IMR-90 (cell line): Measurements from ENCODE around the gene MILR1. TPM values are rescaled to one million over a fixed set of nuclear protein-coding genes. Genes with fewer than 3 reads are reported as not detected.

Experiments used
- ATAC-seq: fragments of 200-7000 bp; cut with Tn5 transposase; 2 replicates; pipeline ENCODE4 v1.9.1; 2020; ENCODE audit warnings: low read depth, mild to moderate bottlenecking, moderate library complexity
- BruUV-seq: library from RNA; stranded (reverse); fragments of 400-500 nt; replicated peaks from 2 replicates; lab custom pipeline; 2021; lab: Mats Ljungman, UMichigan
- CTCF ChIA-PET: fragments of 300-600 bp; formaldehyde crosslinking; extraction: SDS; loops from one replicate; lab custom pipeline; 2021; ENCODE audit warnings: antibody characterized with exemption; lab: Yijun Ruan, JAX
- POLR2A ChIA-PET: fragments of 300-600 bp; sonication (Branson Sonifier 250); formaldehyde crosslinking; loops from one replicate; lab custom pipeline; 2022; ENCODE audit warnings: antibody characterized with exemption; ENCODE audit not compliant: unreplicated experiment; lab: Charles Lee
- DNase-seq: peaks from one replicate; pipeline ENCODE4 v3.0.0; 2013
- H2AFZ ChIP-seq: replicated peaks from 2 replicates; pipeline ENCODE3; 2013; ENCODE audit warnings: low read length, mild to moderate bottlenecking; ENCODE audit not compliant: poor library complexity
- H2AK5ac ChIP-seq: 2 replicates; pipeline ENCODE4 v1.6.1; 2013; ENCODE audit warnings: low read depth, low read length, inconsistent platforms
- H2AK9ac ChIP-seq: replicated peaks from 2 replicates; pipeline ENCODE3; 2013; ENCODE audit warnings: mild to moderate bottlenecking, low read depth, low read length, moderate library complexity; ENCODE audit not compliant: poor library complexity
- H2BK120ac ChIP-seq: 2 replicates; pipeline ENCODE4 v1.6.1; 2013; ENCODE audit warnings: low read depth, low read length, inconsistent platforms
- H2BK15ac ChIP-seq: 3 replicates; pipeline ENCODE4 v1.6.1; 2013; ENCODE audit warnings: low read depth, low read length, inconsistent platforms
- H2BK20ac ChIP-seq: 2 replicates; pipeline ENCODE4 v1.6.1; 2013; ENCODE audit warnings: low read depth, mild to moderate bottlenecking, inconsistent platforms, low read length, moderate library complexity
- H2BK5ac ChIP-seq: 2 replicates; pipeline ENCODE4 v1.6.1; 2013; ENCODE audit warnings: mild to moderate bottlenecking, low read depth, low read length, inconsistent platforms; ENCODE audit not compliant: poor library complexity, severe bottlenecking
- H3K14ac ChIP-seq: replicated peaks from 2 replicates; pipeline ENCODE4 v1.6.1; 2013; ENCODE audit warnings: low read depth, low read length, inconsistent platforms
- H3K18ac ChIP-seq: 2 replicates; pipeline ENCODE4 v1.6.1; 2013; ENCODE audit warnings: low read depth, low read length, control low read depth
- H3K23ac ChIP-seq: 2 replicates; pipeline ENCODE4 v1.6.1; 2013; ENCODE audit warnings: low read depth, low read length, inconsistent platforms
- H3K27ac ChIP-seq: 2 replicates; pipeline ENCODE4 v1.5.1; 2013; ENCODE audit warnings: mild to moderate bottlenecking, control low read depth, low read length; ENCODE audit not compliant: insufficient read depth
- H3K27me3 ChIP-seq: 2 replicates; pipeline ENCODE4 v1.6.1; 2013; ENCODE audit warnings: low read length; ENCODE audit not compliant: control insufficient read depth, insufficient read depth
- H3K36me3 ChIP-seq: 2 replicates; pipeline ENCODE4 v1.6.1; 2013; ENCODE audit warnings: low read length, mixed read lengths; ENCODE audit not compliant: control insufficient read depth, insufficient read depth
- H3K4ac ChIP-seq: 2 replicates; pipeline ENCODE4 v1.6.1; 2013; ENCODE audit warnings: low read depth, low read length, inconsistent platforms
- H3K4me1 ChIP-seq: 2 replicates; pipeline ENCODE4 v1.6.1; 2013; ENCODE audit warnings: low read length, mixed read lengths; ENCODE audit not compliant: control insufficient read depth, insufficient read depth
- H3K4me2 ChIP-seq: 2 replicates; pipeline ENCODE4 v1.6.1; 2013; ENCODE audit warnings: low read depth, mild to moderate bottlenecking, control low read depth, low read length, moderate library complexity
- H3K4me3 ChIP-seq: 2 replicates; pipeline ENCODE4 v1.5.1; 2013; ENCODE audit warnings: low read depth, mild to moderate bottlenecking, control low read depth, low read length, moderate library complexity; ENCODE audit not compliant: insufficient read depth
- H3K56ac ChIP-seq: 2 replicates; pipeline ENCODE4 v1.6.1; 2013; ENCODE audit warnings: low read length, inconsistent platforms; ENCODE audit not compliant: insufficient read depth; ENCODE audit errors: extremely low read depth
- H3K79me1 ChIP-seq, 2 experiments: 2 replicates each; pipeline ENCODE4 v1.6.1; 2013; ENCODE audit warnings: low read length in 2 of 2, inconsistent platforms in 1 of 2, low read depth in 1 of 2
- H3K9ac ChIP-seq: 2 replicates; pipeline ENCODE4 v1.6.1; 2013; ENCODE audit warnings: low read depth, low read length, control low read depth
- H3K9me1 ChIP-seq: 2 replicates; pipeline ENCODE4 v1.6.1; 2013; ENCODE audit warnings: low read length, inconsistent platforms; ENCODE audit not compliant: insufficient read depth
- H3K9me3 ChIP-seq: 2 replicates; pipeline ENCODE4 v1.6.1; 2013; ENCODE audit warnings: low read length; ENCODE audit not compliant: control insufficient read depth, insufficient read depth
- H4K20me1 ChIP-seq: 2 replicates; pipeline ENCODE4 v1.6.1; 2013; ENCODE audit warnings: low read length, inconsistent platforms; ENCODE audit not compliant: insufficient read depth
- H4K5ac ChIP-seq: 2 replicates; pipeline ENCODE4 v1.6.1; 2013; ENCODE audit warnings: mild to moderate bottlenecking, low read depth, low read length, control low read depth
- H4K8ac ChIP-seq, 2 experiments: 2 replicates each; pipeline ENCODE4 v1.6.1; 2013; ENCODE audit warnings: low read depth in 2 of 2, low read length in 2 of 2, control low read depth in 1 of 2, inconsistent platforms in 1 of 2
- H4K91ac ChIP-seq: 2 replicates; pipeline ENCODE4 v1.6.1; 2013; ENCODE audit warnings: low read depth, low read length, inconsistent platforms; ENCODE audit not compliant: insufficient read depth
- CHD1 ChIP-seq: IDR thresholded peaks from 2 replicates; pipeline ENCODE4 v1.6.1; 2012; ENCODE audit warnings: low read depth, low read length, improper control_type of control experiment
- ELK1 ChIP-seq: fragments of 150-350 bp; IDR thresholded peaks from 2 replicates; pipeline ENCODE4 v1.6.1; 2016; ENCODE audit warnings: low read depth, mild to moderate bottlenecking, low read length, moderate library complexity, borderline replicate concordance
- FOS ChIP-seq: fragments of 150-350 bp; IDR thresholded peaks from 2 replicates; pipeline ENCODE4 v1.6.1; 2016; ENCODE audit warnings: low read depth, low read length
- MAFK ChIP-seq: IDR thresholded peaks from 2 replicates; pipeline ENCODE4 v1.6.1; 2012; ENCODE audit warnings: low read depth, low read length, improper control_type of control experiment
- MAZ ChIP-seq: IDR thresholded peaks from 2 replicates; pipeline ENCODE4 v1.6.1; 2012; ENCODE audit warnings: low read depth, mild to moderate bottlenecking, low read length, improper control_type of control experiment, moderate library complexity, borderline replicate concordance
- MXI1 ChIP-seq: IDR thresholded peaks from 2 replicates; pipeline ENCODE4 v1.6.1; 2012; ENCODE audit warnings: low read depth, mild to moderate bottlenecking, low read length, moderate library complexity, borderline replicate concordance
- NFE2L2 ChIP-seq: fragments of 150-350 bp; IDR thresholded peaks from 2 replicates; pipeline ENCODE4 v1.6.1; 2016; ENCODE audit warnings: low read depth, mild to moderate bottlenecking, low read length
- RCOR1 ChIP-seq: IDR thresholded peaks from 2 replicates; pipeline ENCODE4 v1.6.1; 2012; ENCODE audit warnings: mild to moderate bottlenecking, low read length, improper control_type of control experiment; ENCODE audit not compliant: insufficient replicate concordance
- RFX5 ChIP-seq: IDR thresholded peaks from 2 replicates; pipeline ENCODE4 v1.8.0; 2012; ENCODE audit warnings: low read depth, mild to moderate bottlenecking, low read length, moderate library complexity
- SMC3 ChIP-seq: fragments of 150-350 bp; IDR thresholded peaks from 2 replicates; pipeline ENCODE4 v1.6.1; 2016; ENCODE audit warnings: low read depth, mild to moderate bottlenecking, antibody characterized with exemption, low read length, moderate library complexity
- WGBS, 2 experiments: methylation state at CpG; one replicate each; pipeline versions ENCODE4 v1.1.5 to v1.1.7; 2013; ENCODE audit warnings: missing lambda C conversion rate in 2 of 2; ENCODE audit not compliant: insufficient read length in 1 of 2; ENCODE audit errors: extremely low coverage in 2 of 2; 5-methylcytosine and 5-hydroxymethylcytosine counted together
- dilution Hi-C: fragments of 300-500 bp; cut with HindIII; formaldehyde crosslinking; loops from one replicate; pipeline ENCODE4 v1.14.3; 2018; ENCODE audit warnings: low sequenced_read_pairs; ENCODE audit not compliant: unreplicated experiment
- in situ Hi-C: fragments of 300-500 bp; cut with MboI; formaldehyde crosslinking; loops from 3 replicates; pipeline ENCODE4 v1.14.3; 2019; ENCODE audit warnings: low sequenced_read_pairs, inconsistent platforms, mixed read lengths
- intact Hi-C: fragments of 100-400 bp; cut with micrococcal nuclease; formaldehyde crosslinking; loops from 2 replicates; pipeline ENCODE4 v1.10.0; 2022
- polyA plus RNA-seq, 3 experiments: library from polyadenylated mRNA; depleted of rRNA; stranded (reverse); fragments of >200 nt; gene quantifications; 2 replicates each; pipeline ENCODE4 v1.2.3, GENCODE V29; 2012; ENCODE audit warnings: low replicate concordance in 1 of 3
- total RNA-seq: library from RNA; depleted of rRNA; stranded (reverse); fragments of >200 nt; gene quantifications from 2 replicates; pipeline ENCODE4 v1.2.3, GENCODE V29; 2012

MILR1 gene
- total and polyA plus RNA-seq, 2 of the 4 experiments (the other 2 are of a cell fraction), result 0.36 to 0.44 TPM

DNA sequence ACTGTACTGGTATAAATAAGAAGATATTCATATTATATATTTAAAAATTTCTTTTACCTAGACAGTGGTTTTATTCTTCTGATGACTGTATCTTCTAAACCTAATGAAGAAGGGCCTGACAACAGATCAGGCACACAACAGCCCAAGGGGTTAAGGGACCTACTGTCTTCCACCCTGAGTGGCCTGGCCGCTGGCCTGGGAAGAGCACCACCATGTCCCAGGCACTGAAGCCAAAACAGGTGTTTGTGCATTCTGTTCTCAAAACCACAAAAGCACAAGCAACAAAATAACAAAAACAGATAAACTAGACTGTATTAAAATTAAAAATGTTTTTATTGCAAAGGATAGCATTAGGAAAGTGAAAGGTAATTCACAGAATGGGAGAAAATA, 49.2 kb upstream of the MILR1 start:
- Histone ChIP-seq H2AK5ac (no peak overlapping the region), H4K20me1 (no peaks in the 10 kb centered on the region), H3K18ac (no peak overlapping the region), H3K14ac (no peak overlapping the region), H2BK120ac (no peak overlapping the region), H3K23ac (no peak overlapping the region), H3K79me1 (no peaks in the 10 kb centered on the region), H3K9ac (no peak overlapping the region), H2BK15ac (no peak overlapping the region), H2BK5ac (no peak overlapping the region), H3K4me2 (no peak overlapping the region), H3K9me3 (peaks cover 2% of the 10 kb centered on the region; the same call in 1 of the 2 replicates), H4K5ac (no peak overlapping the region), H3K4me1 (no peaks in the 10 kb centered on the region), H3K27ac (no peak overlapping the region), H2AK9ac (no peak overlapping the region), H3K4me3 (no peak overlapping the region), H2AFZ (no peak overlapping the region), H3K56ac (no peak overlapping the region), H4K91ac (no peak overlapping the region), H2BK20ac (no peak overlapping the region), H3K9me1 (no peaks in the 10 kb centered on the region), H3K36me3 (no peaks in the 10 kb centered on the region), H3K4ac (no peak overlapping the region), H3K27me3 (peaks cover 1% of the 10 kb centered on the region; the same call in 1 of the 2 replicates), H4K8ac (no peak overlapping the region)
- in situ Hi-C loops, result no loop called here
- ATAC-seq, result no peak
- no CpG with 5 or more reads among the region's 1 CpG for WGBS, 2 experiments
- no peak for DNase-seq
- CTCF ChIA-PET, result no interaction called here
- intact Hi-C loops, result no loop called here
- TF ChIP-seq RCOR1 (no peak), CHD1 (no peak), RFX5 (no peak), MAZ (no peak), MAFK (no peak), ELK1 (no peak), FOS (no peak), SMC3 (no peak), MXI1 (no peak), NFE2L2 (no peak)
- no TSS peak for BruUV-seq
- POLR2A ChIA-PET, result no interaction called here
- dilution Hi-C loops, result loop anchor here (10.0 kb wide), 1 partner anchor 95 kb away; no protein-coding TSS in a partner anchor
